GM19438 (cell line): ENCODE data around the gene FUZ.

Source experiments
- ATAC-seq: cut with Tn5 transposase; IDR thresholded peaks from one replicate; pipeline ENCODE4 v1.9.1; 2021; ENCODE audit warnings: low read depth; ENCODE audit not compliant: unreplicated experiment

FUZ gene

GRCh38 chr19:49787746-49788145 lies 25.3 kb downstream of the FUZ start:
- ATAC-seq, result no peak

DNA sequence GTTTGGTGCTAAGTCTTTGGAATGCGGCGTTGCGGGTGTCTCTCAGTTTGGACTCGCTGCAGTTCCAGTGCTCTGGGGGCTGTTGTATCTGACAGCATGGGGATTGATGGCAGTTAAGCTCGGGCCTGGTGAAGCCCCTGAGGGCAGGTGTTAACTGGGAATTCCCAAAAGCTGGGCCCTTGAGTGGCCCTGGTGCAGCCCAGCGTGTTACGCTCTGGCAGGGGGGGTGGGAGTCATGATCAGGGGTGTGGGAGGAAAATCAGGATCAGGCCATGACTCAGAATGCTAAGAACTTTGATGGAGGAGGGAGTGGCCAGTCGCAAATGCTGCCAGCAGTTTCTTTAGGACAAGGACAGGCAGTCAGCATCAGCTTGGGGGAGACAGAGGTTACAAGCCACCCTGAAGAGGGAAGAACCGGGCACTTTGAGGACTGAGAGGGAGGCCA lies 26.7 kb downstream of the FUZ start:
- ATAC-seq, result no peak

- no peak for ATAC-seq
These were observed 30.6 kb downstream of the FUZ start for GRCh38 chr19:49782515-49782914.

DNA sequence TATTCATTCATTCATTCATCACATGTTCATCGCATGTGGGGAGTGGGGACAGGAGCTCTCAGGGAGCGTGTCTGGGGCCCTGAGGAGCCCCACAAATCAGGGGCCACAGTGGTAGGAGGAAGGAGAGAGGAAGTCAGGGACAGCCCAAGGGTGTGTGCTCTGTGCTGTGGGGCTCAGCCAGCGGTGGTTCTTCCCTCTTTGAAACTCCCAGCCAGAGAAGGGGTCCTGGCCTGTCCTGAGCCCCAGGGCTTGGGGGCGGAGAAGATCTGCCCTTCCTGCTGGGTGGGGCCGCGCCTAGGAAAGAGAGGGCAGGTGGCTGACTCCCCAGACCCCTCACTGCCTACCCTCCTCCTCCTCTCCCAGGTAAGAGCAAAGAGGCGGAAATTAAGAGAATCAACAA lies 31.7 kb downstream of the FUZ start:
- no peak for ATAC-seq

DNA sequence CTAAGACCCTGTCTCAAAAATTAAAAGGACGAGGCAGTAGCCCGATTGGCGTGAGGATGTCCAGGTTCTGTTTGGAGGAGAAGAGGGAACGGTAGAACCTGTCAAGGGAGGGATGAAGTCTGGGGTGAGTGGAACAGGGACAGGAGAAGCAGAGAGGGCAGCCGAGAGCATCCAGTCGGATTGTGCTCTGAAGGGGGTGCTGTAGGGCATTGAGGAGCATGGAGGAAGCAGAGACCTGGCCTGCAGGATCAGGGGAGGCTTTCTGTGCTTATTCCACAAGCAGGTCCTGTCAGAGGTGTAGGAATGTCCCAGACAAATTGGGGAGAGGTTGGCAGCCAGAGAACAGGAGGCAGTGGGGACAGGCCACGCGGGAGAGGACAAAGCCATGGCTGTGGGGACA lies 32.2 kb downstream of the FUZ start:
- no peak for ATAC-seq

GRCh38 chr19:49779731-49780555 lies 33.1 kb downstream of the FUZ start:
- no peak for ATAC-seq

DNA sequence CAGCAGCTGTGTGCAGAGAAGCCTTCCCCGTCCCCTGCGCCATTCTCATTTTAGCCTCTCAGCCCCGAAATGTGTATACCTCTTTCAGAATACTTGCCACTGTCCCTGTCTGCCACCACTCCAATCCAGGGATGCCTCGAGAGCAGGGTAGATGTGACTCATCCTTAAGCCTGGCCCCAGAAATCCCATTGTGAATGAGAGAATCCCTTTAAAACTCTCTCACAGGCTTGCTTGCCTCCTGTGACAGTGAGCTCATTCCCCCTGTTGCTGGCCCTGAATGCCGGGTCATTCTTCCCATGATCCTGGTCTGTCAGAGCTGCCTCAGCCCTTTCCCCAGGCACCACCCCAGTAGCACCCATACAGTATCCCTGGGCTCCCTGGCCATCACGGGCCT lies 36.7 kb downstream of the FUZ start:
- no peak for ATAC-seq

GRCh38 chr19:49775742-49776370 lies 37.2 kb downstream of the FUZ start:
- ATAC-seq, result no peak

GRCh38 chr19:49774969-49775368 lies 38.1 kb downstream of the FUZ start:
- ATAC-seq, result no peak

DNA sequence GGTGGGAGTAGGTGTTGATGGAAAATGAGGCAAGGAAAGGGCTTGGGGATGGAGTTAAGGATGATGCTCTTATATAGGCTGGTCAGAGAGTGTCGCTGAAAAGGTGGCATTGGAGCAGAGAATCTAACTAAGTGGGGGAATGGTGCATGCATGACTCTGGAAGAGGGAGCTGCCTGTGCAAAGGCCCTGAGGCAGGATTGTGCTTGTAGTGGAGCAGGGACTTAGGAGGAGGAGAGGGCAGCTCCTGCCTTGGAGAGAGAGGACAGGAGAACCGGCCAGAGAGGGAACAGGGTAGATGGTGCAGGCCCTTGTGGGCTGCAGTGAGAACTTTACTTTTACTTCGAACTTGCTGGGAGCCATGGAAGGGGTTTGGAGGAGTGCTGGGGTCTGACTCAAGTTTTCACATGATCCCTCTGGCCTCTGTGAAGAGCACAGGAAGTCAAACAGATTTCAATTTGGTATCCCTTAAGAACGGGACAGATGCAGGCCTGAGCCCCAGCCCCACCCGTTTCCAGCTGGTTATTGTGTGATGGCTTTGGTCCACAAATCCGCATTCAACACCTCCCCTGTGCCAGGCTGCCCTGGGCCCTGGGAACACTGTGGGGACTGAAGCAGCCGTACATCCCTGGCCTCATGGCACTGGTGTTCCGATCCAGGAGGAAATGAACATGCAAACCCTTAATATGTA lies 39.3 kb downstream of the FUZ start:
- no peak for ATAC-seq

GRCh38 chr19:49772850-49773432 lies 40.2 kb downstream of the FUZ start:
- ATAC-seq, result no peak

- no peak for ATAC-seq
These were observed 41.4 kb downstream of the FUZ start for GRCh38 chr19:49771674-49772139.

DNA sequence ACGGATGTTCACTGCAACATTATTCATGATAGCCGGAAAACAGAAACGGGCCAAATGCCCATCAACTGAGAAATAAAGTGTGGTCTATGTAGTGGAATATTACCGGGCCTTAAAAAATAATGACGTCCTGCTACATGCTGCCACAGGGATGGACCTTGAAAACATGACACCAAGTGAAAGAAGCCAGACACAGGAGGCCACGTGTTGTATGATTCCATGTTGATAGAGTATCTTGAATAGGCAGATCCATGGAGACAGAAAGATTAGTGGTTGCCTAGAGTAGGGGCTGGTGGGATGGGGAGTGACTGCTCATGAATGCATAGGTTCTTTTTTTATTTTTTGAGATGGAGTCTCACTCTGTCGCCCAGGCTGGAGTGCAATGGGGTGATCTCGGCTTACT lies 42.6 kb downstream of the FUZ start:
- no peak for ATAC-seq

DNA sequence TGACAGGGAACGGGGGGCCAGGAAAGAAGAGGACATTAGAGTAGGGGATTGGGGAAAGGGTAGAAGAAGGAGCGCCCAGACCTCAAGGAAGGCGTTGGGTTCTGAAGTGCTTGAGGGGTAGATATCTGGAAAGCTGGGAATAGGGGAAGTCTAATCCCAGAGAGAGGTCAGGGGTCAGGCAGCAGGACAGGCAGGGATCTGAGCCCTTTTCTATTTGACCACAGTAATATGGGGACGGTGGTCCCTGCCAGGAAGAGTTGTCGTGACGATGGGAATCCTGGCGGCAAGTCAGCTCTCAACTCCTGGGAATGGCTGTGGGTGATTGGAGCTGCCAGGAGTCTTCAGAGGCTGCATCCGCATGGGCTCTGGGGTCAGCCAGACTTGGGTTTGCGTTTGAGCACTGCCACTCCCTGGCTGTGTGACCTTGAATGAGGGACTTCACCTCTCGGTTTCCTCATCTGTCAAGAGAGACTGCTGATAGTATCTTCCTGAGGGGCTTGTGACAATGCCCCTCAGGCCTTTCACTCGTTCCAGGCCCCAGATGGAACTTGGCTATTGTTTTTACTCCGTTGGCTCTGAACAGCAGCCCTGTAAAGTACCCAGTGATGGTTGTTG lies 45.0 kb downstream of the FUZ start:
- no peak for ATAC-seq

- ATAC-seq, result no peak
These were observed 45.7 kb downstream of the FUZ start for GRCh38 chr19:49767381-49767780.

DNA sequence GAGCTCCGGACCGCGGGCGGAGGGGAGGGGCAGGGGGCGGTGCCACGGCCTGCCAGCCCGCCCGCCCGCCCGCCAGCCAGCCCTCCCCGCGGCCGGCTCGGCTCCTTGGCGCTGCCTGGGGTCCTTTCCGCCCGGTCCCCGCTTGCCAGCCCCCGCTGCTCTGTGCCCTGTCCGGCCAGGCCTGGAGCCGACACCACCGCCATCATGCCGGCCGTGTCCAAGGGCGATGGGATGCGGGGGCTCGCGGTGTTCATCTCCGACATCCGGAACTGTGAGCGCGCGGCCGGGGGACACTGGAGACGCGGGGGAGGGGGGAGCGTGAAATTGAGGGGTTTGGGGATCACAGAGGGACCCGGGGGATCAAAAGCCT lies 46.2 kb downstream of the FUZ start, which contains the start of gene AP2A1:
TSS of gene AP2A1 (plus strand) at position 72 of the 370 bp plus-strand sequence. CDS start at position 205, 133 bp downstream.
- no peak for ATAC-seq

- peak; percentile 92 for ATAC-seq
These were observed 46.8 kb downstream of the FUZ start for GRCh38 chr19:49766007-49766929.

DNA sequence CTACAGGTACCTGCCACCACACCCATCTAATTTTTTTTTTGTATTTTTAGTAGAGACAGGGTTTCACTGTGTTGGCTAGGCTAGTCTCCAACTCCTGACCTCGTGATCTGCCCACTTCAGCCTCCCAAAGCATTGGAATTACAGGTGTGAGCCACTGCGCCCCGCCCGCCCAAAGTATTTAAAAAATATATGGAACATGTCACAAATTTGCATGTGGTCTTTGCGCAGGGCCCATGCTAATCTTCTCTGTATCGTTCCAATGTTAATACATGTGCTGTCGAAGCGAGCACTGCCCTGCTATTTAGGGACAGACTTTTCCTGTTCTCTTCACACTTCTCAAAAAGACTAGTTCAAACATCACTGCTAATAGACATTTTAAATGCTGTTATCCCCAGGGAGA lies 48.8 kb downstream of the FUZ start:
- ATAC-seq, result no peak

GRCh38 chr19:49763230-49763629 lies 49.9 kb downstream of the FUZ start, which contains the start of gene TSKS:
TSKS (minus strand) TSS chr19:49763306; CDS start chr19:49763247, 59 bp downstream.
- no peak for ATAC-seq
